Activated gamma-delta T cell (primary cell): ENCODE results near the gene OR2T1.
"Not testable (repeated sequence)": the region's sequence is repeated elsewhere in the genome, so short reads cannot be mapped to it uniquely, and the experiment has no call there.

Experiments used
- DNase-seq: peaks from one replicate; lab custom pipeline; 2025; lab: John Stamatoyannopoulos, UW

The OR2T1 gene

DNA sequence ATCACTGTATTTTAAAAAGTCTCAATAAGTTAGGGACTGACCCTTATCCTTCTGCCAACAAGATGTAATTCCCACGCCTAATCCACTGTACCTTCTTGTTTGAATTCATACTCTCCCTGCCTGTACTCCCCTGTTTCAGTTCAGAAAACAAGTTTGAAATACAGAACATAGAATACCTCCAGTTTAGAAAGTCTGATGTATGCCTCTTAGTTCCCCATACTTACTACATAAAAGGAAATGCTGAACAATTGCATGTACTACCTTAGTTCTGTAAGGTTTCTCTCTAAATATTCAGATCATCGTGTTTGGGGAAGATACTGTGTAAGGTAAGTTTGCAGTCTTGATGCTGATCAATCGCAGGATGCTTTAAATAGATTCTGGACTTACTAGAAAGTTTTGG lies 33.5 kb downstream of the OR2T1 start:
- not testable (repeated sequence) for DNase-seq

GRCh38 chr1:248438668-248439067 lies 35.8 kb downstream of the OR2T1 start:
- not testable (repeated sequence) for DNase-seq

DNA sequence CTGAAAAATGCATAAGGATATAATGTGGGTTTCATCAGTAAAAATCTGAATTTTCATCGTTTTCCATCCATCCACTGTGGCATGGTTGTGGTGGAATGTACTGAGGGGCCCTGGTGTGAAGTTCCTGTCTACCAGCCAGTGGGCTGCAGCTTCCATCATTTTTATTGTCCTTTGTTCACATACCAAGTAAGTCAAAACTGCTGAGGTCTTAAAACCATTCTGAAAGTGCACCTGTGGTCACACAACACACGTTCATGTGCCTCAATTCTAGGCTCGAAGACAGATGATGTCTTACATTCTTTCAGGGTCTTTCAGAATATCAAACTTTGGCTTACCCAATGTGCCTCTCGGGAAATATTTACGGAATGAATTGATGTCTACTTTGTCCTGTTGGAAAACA lies 36.4 kb downstream of the OR2T1 start:
- not testable (repeated sequence) for DNase-seq

- not testable (repeated sequence) for DNase-seq
Observed at GRCh38 chr1:248442500-248443277, 39.8 kb downstream of the OR2T1 start.

- not testable (repeated sequence) for DNase-seq
Observed at GRCh38 chr1:248444603-248445002, 41.8 kb downstream of the OR2T1 start.

DNA sequence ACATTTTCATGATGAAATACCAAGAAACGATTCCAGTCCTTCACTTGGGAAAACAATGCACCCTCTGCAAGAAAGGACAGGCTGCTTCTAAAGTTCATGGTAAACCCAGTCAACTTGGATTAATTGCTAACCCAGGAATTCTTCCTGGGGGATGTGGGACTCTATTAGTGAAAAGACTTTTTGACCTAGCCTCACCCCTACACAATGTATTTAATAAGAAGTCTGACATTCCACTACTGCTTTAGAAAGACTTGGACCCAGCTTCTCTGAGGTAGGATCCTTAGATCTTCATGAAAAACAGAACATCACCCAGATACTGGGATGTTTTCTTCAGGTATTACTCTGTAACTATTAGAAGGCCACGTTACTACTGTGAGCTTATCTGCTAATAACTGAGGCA lies 42.6 kb downstream of the OR2T1 start, which contains the start of gene OR2T2:
Gene OR2T2 (plus strand): TSS at position 239 of the 400 bp plus-strand sequence. CDS start 7,161 bp downstream, outside the sequence.
- DNase-seq: not testable (repeated sequence)

DNA sequence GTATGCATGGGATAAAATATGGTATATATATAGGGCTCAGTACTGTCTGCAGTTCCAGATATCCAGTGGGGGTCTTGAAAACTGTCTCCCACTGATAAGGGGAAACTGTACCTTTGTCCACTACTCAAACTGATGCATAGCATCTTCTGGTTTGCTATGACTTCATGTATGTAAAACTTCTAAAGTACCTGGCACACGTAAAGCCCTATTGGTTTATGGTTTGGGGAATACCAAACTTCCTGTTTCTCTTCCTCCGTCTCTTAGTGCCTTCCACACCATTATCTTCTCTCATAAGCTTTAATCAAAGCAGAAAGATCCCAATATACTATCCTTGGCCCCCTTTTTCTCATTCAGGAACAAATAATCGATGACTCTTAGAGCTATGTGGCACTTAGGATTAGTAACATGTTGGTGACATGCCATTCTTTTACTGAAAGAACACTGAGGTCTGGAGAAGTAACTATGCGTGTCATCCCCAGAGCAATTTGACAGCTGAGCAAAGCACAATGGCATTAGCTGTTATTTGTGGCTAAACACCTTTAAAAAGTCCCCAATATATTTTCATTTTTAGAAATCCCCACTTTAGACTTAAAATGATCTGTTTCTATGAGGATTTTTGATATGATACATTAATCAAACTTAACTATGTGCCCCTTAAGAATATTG lies 45.7 kb downstream of the OR2T1 start:
- not testable (repeated sequence) for DNase-seq

DNA sequence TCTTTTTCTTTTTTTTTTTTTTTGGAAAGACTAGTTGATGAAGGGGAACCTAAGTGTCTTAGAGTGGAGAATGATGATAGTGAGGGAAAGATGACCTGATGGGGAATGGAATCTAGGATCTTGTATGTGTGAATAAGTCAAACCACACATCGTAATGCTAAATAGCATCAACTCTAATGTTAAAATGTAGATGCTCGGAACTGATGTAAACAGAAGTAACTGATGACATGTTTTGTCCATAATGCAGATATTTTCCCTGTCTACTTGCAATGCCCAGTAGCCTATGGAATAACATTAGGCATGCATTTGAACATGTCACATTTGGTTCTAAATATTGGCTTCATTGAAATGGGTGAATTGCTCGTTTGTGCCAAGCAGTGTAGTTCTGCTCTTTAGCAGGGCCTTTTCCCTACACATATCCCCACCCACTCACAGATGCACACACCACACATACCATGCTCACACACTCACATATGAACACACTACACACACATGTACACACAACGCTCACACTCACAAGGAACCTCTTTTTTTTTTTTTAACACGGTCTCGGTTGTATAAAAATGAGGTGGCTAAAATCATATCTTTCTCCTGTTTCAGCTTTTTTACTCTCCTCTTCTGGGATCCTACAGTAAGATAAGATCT lies 47.1 kb downstream of the OR2T1 start:
- not testable (repeated sequence) for DNase-seq

- DNase-seq: not testable (repeated sequence)
Observed at GRCh38 chr1:248450466-248451145, 47.8 kb downstream of the OR2T1 start.

DNA sequence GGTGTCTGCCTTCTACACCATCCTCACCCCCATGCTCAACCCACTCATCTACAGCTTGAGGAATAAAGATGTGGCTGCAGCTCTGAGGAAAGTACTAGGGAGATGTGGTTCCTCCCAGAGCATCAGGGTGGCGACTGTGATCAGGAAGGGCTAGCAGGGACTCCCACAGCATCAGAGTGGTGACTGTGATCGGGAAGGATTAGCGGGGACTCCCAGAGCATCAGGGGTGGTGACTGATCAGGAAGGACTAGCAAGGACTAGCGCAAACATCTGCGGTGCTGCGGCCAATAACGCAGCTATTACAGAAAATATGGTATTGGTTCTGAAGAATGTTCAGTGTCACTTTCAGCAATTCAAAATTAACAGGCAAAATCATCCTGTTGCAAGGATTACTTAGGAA lies 50.8 kb downstream of the OR2T1 start:
- DNase-seq: not testable (repeated sequence)

DNA sequence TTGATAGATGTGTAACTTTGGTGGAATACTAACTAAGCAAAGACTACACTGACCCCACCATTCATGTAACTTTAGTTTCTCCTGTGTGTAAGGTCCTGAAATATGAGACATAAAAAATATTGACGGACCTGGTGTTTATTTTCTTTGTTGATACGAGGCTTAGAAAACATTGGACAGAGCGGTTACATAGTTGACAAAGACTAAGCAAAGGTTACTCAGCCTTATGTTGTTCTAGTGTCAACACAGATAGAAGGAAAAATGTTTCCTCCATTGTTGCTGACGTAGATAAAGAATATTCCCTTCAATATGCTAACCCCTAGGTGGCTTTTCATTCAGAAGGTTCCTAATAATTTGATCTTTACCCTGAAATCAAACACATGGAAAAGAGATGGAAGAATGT lies 52.2 kb downstream of the OR2T1 start:
- not testable (repeated sequence) for DNase-seq

DNA sequence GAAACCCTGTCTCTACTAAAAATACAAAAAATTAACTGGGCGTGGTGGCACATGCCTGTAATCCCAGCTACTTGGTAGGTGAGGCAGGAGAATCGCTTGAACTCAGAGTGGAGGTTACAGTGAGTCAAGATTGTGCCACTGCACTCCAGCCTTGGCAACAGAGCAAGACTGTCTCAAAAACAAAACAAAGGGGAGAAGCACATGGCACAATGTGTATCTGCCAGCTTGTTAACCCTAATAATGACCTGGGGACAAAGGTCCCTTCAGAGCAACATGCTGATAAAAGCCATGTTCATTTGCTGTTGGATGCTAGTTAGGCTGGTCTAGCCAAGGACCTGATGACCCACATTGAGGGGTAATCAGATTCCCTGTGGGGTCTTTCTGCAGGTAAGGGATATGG lies 53.8 kb downstream of the OR2T1 start:
- not testable (repeated sequence) for DNase-seq
